ENCODE data around the gene CHSY1.

The CHSY1 gene

GRCh38 chr15:101178479-101178878, 73.4 kb downstream of the CHSY1 start:
- no peak overlapping the region for H3K4me3 ChIP-seq (ENCODE audit: low read depth, low read length)
- TF ChIP-seq, protein P1, sequence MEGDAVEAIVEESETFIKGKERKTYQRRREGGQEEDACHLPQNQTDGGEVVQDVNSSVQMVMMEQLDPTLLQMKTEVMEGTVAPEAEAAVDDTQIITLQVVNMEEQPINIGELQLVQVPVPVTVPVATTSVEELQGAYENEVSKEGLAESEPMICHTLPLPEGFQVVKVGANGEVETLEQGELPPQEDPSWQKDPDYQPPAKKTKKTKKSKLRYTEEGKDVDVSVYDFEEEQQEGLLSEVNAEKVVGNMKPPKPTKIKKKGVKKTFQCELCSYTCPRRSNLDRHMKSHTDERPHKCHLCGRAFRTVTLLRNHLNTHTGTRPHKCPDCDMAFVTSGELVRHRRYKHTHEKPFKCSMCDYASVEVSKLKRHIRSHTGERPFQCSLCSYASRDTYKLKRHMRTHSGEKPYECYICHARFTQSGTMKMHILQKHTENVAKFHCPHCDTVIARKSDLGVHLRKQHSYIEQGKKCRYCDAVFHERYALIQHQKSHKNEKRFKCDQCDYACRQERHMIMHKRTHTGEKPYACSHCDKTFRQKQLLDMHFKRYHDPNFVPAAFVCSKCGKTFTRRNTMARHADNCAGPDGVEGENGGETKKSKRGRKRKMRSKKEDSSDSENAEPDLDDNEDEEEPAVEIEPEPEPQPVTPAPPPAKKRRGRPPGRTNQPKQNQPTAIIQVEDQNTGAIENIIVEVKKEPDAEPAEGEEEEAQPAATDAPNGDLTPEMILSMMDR (IDR thresholded peaks at IDR 0.05; ENCODE audit: borderline replicate concordance, insufficient read depth, low read depth, low read length), result no peak

DNA sequence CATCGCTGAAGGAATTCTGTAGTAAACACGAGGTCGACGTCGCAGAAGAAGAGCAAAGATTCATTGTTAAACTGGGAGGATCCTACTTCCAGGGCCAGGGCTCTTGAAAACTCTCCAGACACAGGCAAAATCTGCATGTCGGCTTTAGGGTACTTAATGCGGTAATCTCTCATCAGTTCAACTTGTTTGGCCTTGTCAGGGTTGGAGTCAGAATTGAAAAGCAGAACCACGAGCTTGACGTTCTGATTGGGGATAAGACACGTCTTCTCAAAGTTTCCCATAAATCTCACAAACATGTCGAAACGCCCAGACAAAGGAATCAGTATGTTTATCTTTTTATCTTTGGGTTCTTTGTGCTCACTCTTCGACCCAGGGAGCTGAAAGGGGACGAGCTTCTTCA, 74.0 kb downstream of the CHSY1 start:
- TF ChIP-seq, protein P1 (IDR thresholded peaks at IDR 0.05; ENCODE audit: borderline replicate concordance, insufficient read depth, low read depth, low read length), result no peak
- H3K4me3 ChIP-seq (ENCODE audit: low read depth, low read length), result no peak overlapping the region

DNA sequence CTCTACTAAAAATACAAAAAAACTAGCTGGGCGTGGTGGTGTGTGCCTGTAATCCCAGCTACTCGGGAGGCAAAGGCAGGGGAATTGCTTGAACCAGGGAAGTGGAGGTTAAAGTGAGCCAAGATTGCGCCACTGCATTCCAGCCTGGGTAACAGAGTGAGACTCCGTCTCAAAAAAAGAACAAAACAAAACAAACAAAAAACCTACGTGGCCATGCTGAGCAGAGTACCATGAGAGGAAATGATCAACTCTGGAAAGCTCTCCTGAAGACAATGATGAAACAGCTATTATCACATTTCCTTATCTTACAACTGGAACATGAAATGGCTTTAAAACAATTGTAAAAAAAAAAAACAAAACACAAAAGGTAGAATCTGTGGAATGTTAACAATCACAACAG, 75.2 kb downstream of the CHSY1 start:
- TF ChIP-seq, protein P1 (IDR thresholded peaks at IDR 0.05; ENCODE audit: borderline replicate concordance, insufficient read depth, low read depth, low read length), result no peak
- no peak overlapping the region for H3K4me3 ChIP-seq (ENCODE audit: low read depth, low read length)

DNA sequence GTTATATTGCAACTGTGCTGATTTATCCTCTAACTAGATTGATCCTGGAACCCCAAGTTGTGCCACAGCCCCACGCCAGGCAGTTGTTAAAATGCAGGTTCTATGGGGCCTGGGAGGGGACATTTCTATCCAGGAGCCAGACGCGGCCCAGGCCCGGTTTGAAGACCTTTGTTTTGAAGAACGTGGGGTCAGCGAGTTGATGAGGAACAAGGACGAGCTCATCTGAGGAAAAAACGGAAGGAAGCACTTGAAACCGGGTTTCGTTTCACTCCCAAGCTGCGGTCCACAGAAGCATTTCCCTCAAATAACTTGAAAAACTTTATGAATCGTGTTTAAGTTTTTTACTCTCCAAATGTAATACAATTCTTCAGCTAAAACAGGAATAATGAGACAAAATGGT, 76.4 kb downstream of the CHSY1 start:
- TF ChIP-seq, protein P1 (IDR thresholded peaks at IDR 0.05; ENCODE audit: borderline replicate concordance, insufficient read depth, low read depth, low read length), result no peak
- H3K4me3 ChIP-seq (ENCODE audit: low read depth, low read length), result no peak overlapping the region

- TF ChIP-seq, protein P1 (IDR thresholded peaks at IDR 0.05; ENCODE audit: borderline replicate concordance, insufficient read depth, low read depth, low read length), result no peak
- H3K4me3 ChIP-seq (ENCODE audit: low read depth, low read length), result no peak overlapping the region
Observed at GRCh38 chr15:101174152-101174920, 77.5 kb downstream of the CHSY1 start.

DNA sequence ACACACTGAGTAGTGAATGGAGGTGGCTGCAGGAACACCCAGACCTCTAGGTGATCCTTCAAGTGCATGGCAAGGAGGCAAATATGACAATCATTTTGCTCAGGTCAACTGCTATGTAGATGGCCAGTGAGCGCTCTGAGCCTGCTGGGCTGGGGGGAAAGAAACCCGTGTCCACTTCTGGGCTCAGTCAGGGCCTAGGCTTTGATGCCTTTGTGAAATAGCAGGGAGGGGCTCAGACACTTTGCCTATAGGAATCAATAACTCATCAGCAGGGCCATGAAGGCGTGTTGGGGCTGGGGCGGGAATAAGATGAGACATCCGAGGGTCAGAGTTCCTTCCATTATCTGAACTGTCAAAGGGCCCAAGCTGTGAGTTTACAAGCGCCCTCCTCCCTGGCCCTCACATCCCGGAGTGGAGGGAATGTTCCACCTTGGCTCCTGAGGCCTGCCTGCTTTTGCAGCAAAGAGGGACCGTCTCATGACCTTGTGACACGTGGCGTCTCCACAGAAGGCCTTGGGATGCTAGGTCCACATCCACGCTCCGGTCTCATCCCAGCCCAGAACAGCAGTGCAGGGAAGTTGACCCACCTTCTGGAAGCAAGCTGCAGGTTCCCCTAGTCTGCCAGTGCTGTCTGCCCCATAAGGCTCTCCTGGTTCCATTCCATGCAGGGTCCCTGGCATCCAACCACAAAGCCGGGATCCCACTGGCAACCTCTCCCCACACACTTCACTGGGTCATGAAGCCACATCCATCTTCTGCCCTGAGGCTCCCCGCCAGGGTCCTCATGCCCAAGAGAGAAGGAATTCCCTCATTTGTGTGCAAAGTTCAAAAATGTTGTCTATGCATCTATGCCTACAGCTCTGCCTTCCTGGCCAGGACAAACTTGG, 78.4 kb downstream of the CHSY1 start:
- H3K4me3 ChIP-seq (ENCODE audit: low read depth, low read length), result no peak overlapping the region
- TF ChIP-seq, protein P1 (IDR thresholded peaks at IDR 0.05; ENCODE audit: borderline replicate concordance, insufficient read depth, low read depth, low read length), result no peak

Data from GM12875 (cell line).